Stomach (tissue), 9 donors: ENCODE results near the gene NRSN2. TPM values are rescaled to one million over a fixed set of nuclear protein-coding genes. Genes with fewer than 3 reads are reported as not detected.
"Not testable (repeated sequence)": the region's sequence is repeated elsewhere in the genome, so short reads cannot be mapped to it uniquely, and the experiment has no call there.

Source experiments
- DNase-seq, 2 donors: peaks; one replicate each; pipeline versions ENCODE4 v3.0.0 to v3.0.0-alpha.2; 2013 to 2019
- H3K27ac ChIP-seq, 5 donors: fragments of 200-600 bp in 4 of 5; sonication (generic) in 4 of 5; one replicate each; pipeline ENCODE4 v1.5.1; 2013 to 2019; ENCODE audit warnings: mild to moderate bottlenecking in 1 of 5, moderate library complexity in 1 of 5
- H3K27me3 ChIP-seq, 3 donors: fragments of 200-600 bp; sonication (generic); one replicate each; pipeline ENCODE4 v1.5.1; 2017 to 2019; ENCODE audit warnings: mixed run types in 1 of 3
- H3K36me3 ChIP-seq, 4 donors: fragments of 200-600 bp; sonication (generic); 1 replicate in 3 of 4; 2 replicates in 1 of 4; pipeline ENCODE4 v1.5.1; 2016 to 2019
- H3K4me1 ChIP-seq, 4 donors: fragments of 200-600 bp; sonication (generic); one replicate each; pipeline ENCODE4 v1.5.1; 2016 to 2019
- H3K4me3 ChIP-seq, 4 donors: fragments of 200-600 bp; sonication (generic) in 3 of 4; one replicate each; pipeline ENCODE4 v1.5.1; 2016 to 2019; ENCODE audit warnings: mild to moderate bottlenecking in 1 of 4
- H3K9me3 ChIP-seq, 4 donors: fragments of 200-600 bp; sonication (generic); one replicate each; pipeline ENCODE4 v1.5.1; 2016 to 2019
- CTCF ChIP-seq, 7 experiments: fragments of 450-650 bp in 4 of 7; fragments of 200-600 bp in 3 of 7; sonication (generic) in 3 of 7; IDR thresholded peaks; one replicate each; pipeline ENCODE4 v1.5.1; 2016 to 2019; ENCODE audit warnings: antibody characterized with exemption in 7 of 7, control low read depth in 2 of 7, mild to moderate bottlenecking in 1 of 7
- EP300 ChIP-seq: sonication (generic); formaldehyde crosslinking; IDR thresholded peaks from one replicate; pipeline ENCODE4 v1.6.1; 2017; ENCODE audit warnings: antibody characterized with exemption
- POLR2A ChIP-seq, 4 donors: fragments of 450-650 bp; IDR thresholded peaks; one replicate each; pipeline ENCODE4 v1.6.1; 2016; ENCODE audit warnings: antibody characterized with exemption in 4 of 4, control low read depth in 2 of 4, mild to moderate bottlenecking in 1 of 4, moderate library complexity in 1 of 4
- POLR2AphosphoS5 ChIP-seq, 3 donors: sonication (generic); formaldehyde crosslinking; IDR thresholded peaks; one replicate each; pipeline ENCODE4 v1.6.1; 2016; ENCODE audit warnings: antibody characterized with exemption in 3 of 3
- WGBS, 5 donors: extraction: QIAGEN DNeasy Blood & Tissue Kit in 3 of 5; methylation state at CpG; one replicate each; pipeline versions ENCODE4 v1.1.5 to v1.1.7; 2013 to 2018; 5-methylcytosine and 5-hydroxymethylcytosine counted together
- intact Hi-C: fragments of 100-400 bp; cut with DNase I; formaldehyde crosslinking; loops from one replicate; pipeline ENCODE4 v1.15.1; 2023; ENCODE audit warnings: low total_unique reads
- polyA plus RNA-seq, 3 donors: library from polyadenylated mRNA; stranded (reverse); fragments of 200-250 nt; gene quantifications; one replicate each; pipeline ENCODE4 v1.2.3, GENCODE V29; 2013
- total RNA-seq, 5 donors: library from RNA; depleted of rRNA; stranded (reverse); fragments of >200 nt; gene quantifications; one replicate each; pipeline versions ENCODE4 v1.1.0 to v1.2.3, GENCODE V29; 2014 to 2016
- donor health status: healthy with polysubstance abuse.
- donor health status: Bipolar disorder and iron deficiency.
- donor health status: healthy.

The NRSN2 gene
- total and polyA plus RNA-seq, 8 donors: 0.89 to 36.5 (median 17.7) TPM

DNA sequence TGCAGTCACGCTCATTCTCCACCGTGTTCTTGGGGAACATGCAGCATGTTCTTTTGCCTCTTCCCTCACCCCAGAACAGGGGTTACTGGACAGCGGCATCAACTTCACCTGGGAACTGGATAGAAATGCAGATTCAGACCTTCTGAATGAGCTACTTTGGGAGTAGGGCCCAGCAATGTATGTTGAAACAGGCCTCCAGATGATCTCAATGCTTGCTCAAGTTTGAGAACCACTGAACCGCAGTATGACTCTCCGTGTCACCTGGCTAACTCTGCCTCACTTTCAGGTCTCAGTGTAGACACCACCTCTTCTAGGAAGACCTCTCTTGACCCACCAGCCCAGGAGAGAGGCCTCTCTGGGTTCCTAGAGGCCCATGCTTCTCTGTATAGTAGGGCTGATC is 38.5 kb downstream of the NRSN2 start:
- Histone ChIP-seq H3K27ac (no peak overlapping the region), H3K4me3 (no peak overlapping the region), H3K9me3 (no peaks in the 10 kb centered on the region), H3K4me1 (peaks cover 29 to 46% (median 41%) of the 10 kb centered on the region in 4 donors), H3K27me3 (peaks cover 0 to 8% (median 0%) of the 10 kb centered on the region in 3 donors), H3K36me3 (peaks cover 0 to 24% (median 21%) of the 10 kb centered on the region in 4 donors)
- TF ChIP-seq EP300 (no peak), CTCF (IDR thresholded peaks at IDR 0.05) (no peak), POLR2AphosphoS5 (IDR thresholded peaks at IDR 0.05) (no peak), POLR2A (IDR thresholded peaks at IDR 0.05) (no peak)
- intact Hi-C loops: no loop called here
- DNase-seq: no peak
- 94 to 100% (median 97%) methylated on average over 5 of the region's 5 CpGs for WGBS, 5 donors

GRCh38 chr20:386634-387033 is 39.7 kb downstream of the NRSN2 start:
- DNase-seq, intact Hi-C loops, H3K9me3 ChIP-seq, H3K27ac ChIP-seq, H3K4me3 ChIP-seq, H3K27me3 ChIP-seq: not testable (repeated sequence)
- peaks cover 22 to 43% (median 33%) of the 10 kb centered on the region in 4 donors for H3K4me1 ChIP-seq
- peaks cover 0 to 34% (median 27%) of the 10 kb centered on the region in 4 donors for H3K36me3 ChIP-seq
- 95 to 99% (median 97%) methylated on average over 8 of the region's 8 CpGs for WGBS, 5 donors

GRCh38 chr20:387520-387919 is 40.6 kb downstream of the NRSN2 start:
- Histone ChIP-seq H3K4me3 (no peak overlapping the region), H3K9me3 (no peaks in the 10 kb centered on the region), H3K4me1 (peaks cover 21 to 34% (median 28%) of the 10 kb centered on the region in 4 donors), H3K27ac (no peak overlapping the region), H3K36me3 (peaks cover 0 to 43% (median 36%) of the 10 kb centered on the region in 4 donors), H3K27me3 (no peaks in the 10 kb centered on the region)
- no peak for DNase-seq
- TF ChIP-seq POLR2AphosphoS5 (IDR thresholded peaks at IDR 0.05): no peak
- TF ChIP-seq CTCF (IDR thresholded peaks at IDR 0.05): no peak
- no peak for TF ChIP-seq EP300
- no peak for TF ChIP-seq POLR2A (IDR thresholded peaks at IDR 0.05)
- intact Hi-C loops: no loop called here
- 94 to 99% (median 96%) methylated on average over 3 of the region's 3 CpGs for WGBS, 5 donors

DNA sequence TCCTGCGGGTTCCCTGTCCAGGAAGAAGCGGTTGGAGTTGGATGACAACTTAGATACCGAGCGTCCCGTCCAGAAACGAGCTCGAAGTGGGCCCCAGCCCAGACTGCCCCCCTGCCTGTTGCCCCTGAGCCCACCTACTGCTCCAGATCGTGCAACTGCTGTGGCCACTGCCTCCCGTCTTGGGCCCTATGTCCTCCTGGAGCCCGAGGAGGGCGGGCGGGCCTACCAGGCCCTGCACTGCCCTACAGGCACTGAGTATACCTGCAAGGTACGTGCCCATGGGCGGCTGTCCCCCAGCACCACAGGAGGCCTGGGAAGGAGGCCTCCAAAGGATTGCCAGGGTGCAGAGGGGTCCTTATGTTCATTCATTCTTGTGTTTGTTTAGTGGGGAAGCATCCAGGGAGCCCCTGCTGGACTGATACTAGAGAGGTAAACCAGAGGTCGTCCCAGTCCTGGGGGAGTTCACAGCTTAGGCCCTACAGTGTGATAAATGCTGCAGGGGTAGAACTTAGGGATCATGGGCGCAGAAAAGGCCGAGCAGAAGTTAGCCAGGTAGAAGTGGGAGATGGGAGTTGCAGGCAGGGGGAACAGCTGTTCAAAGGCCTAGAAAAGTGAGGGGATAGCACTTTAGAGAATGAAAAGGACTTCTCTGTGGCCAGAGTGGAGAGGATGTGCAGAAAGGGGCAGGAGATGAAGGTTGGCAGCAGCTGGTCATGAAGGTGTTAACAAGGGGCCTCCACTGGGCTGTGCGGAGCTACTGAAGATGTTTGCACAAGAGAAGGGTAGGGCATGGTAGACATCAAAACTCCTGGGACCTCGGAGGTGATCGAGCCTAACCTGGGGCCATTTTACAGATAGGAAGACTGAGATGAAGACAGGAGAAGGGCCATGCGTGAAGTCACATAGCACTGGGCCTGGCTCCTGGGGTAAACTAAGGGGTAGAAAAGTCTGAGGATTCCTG is 41.4 kb downstream of the NRSN2 start:
- Histone ChIP-seq H3K4me3 (no peak overlapping the region), H3K27ac (no peak overlapping the region), H3K27me3 (no peaks in the 10 kb centered on the region), H3K9me3 (no peaks in the 10 kb centered on the region), H3K36me3 (peaks cover 0 to 51% (median 42%) of the 10 kb centered on the region in 4 donors), H3K4me1 (peaks cover 21 to 32% (median 27%) of the 10 kb centered on the region in 4 donors)
- DNase-seq: no peak
- TF ChIP-seq EP300: no peak
- no peak for TF ChIP-seq POLR2A (IDR thresholded peaks at IDR 0.05)
- no peak for TF ChIP-seq POLR2AphosphoS5 (IDR thresholded peaks at IDR 0.05)
- no peak for TF ChIP-seq CTCF (IDR thresholded peaks at IDR 0.05)
- intact Hi-C loops: no loop called here
- WGBS, 5 donors: 79 to 87% (median 84%) methylated on average over 17 to 21 of the region's 21 CpGs
